SU-DHL-6 (cell line): Measurements from ENCODE around the gene SMAD6.

Source experiments
- H2AFZ ChIP-seq: fragments of 200-600 bp; sonication (generic); 2 replicates; pipeline ENCODE4 v1.6.1; 2014; ENCODE audit warnings: low read depth, mild to moderate bottlenecking, moderate library complexity, mixed read lengths, antibody characterized with exemption, low read length; ENCODE audit not compliant: severe bottlenecking
- H3F3A ChIP-seq: fragments of 200-600 bp; shearing (Covaris generic); 2 replicates; pipeline ENCODE4 v1.6.0; 2016; ENCODE audit warnings: antibody characterized with exemption, mild to moderate bottlenecking; ENCODE audit not compliant: insufficient read depth
- H3K27ac ChIP-seq: fragments of 200-600 bp; sonication (generic); 2 replicates; pipeline ENCODE4 v1.5.1; 2016; ENCODE audit warnings: low read depth, mild to moderate bottlenecking, low read length, moderate library complexity, mixed read lengths
- H3K27me3 ChIP-seq: fragments of 200-600 bp; sonication (generic), shearing (Covaris generic); 2 replicates; pipeline ENCODE4 v1.6.0; 2014; ENCODE audit warnings: mild to moderate bottlenecking, low read length
- H3K36me3 ChIP-seq: fragments of 200-600 bp; sonication (generic); 2 replicates; pipeline ENCODE4 v1.6.1; 2014; ENCODE audit warnings: mild to moderate bottlenecking, low read length, mixed read lengths
- H3K4me2 ChIP-seq: fragments of 300-600, 200-600 bp; shearing (Covaris generic), sonication (generic); 2 replicates; pipeline ENCODE4 v1.6.0; 2014; ENCODE audit warnings: low read length, low read depth, mild to moderate bottlenecking; ENCODE audit not compliant: poor library complexity, severe bottlenecking
- H3K4me3 ChIP-seq: fragments of 200-600 bp; sonication (generic); 2 replicates; pipeline ENCODE4 v1.5.1; 2014; ENCODE audit warnings: antibody characterized with exemption, low read length, mild to moderate bottlenecking, mixed read lengths; ENCODE audit not compliant: insufficient read depth, poor library complexity, severe bottlenecking
- H3K79me2 ChIP-seq: fragments of 200-600 bp; sonication (generic); 2 replicates; pipeline ENCODE4 v1.6.1; 2014; ENCODE audit warnings: mild to moderate bottlenecking, low read length, moderate library complexity; ENCODE audit not compliant: insufficient read depth
- H3K9ac ChIP-seq: fragments of 200-600 bp; sonication (generic); 2 replicates; pipeline ENCODE4 v1.7.0; 2014; ENCODE audit warnings: mild to moderate bottlenecking, low read length
- H3K9me2 ChIP-seq: fragments of 200-600 bp; sonication (generic); replicated peaks from 2 replicates; pipeline ENCODE4 v1.6.1; 2014; ENCODE audit warnings: low read length; ENCODE audit not compliant: insufficient read depth
- H3K9me3 ChIP-seq: fragments of 200-600 bp; sonication (generic); 2 replicates; pipeline ENCODE4 v1.6.1; 2014; ENCODE audit warnings: low read length, mixed read lengths; ENCODE audit not compliant: insufficient read depth
- H4K20me1 ChIP-seq: fragments of 200-600 bp; sonication (generic); 2 replicates; pipeline ENCODE4 v1.6.1; 2014; ENCODE audit warnings: low read depth, mild to moderate bottlenecking, antibody characterized with exemption, low read length, moderate library complexity, mixed read lengths
- CTCF ChIP-seq: fragments of 200-600 bp; sonication (generic); IDR thresholded peaks from one replicate; pipeline ENCODE4 v1.5.1; 2017; ENCODE audit warnings: antibody characterized with exemption, mild to moderate bottlenecking, low read length, moderate library complexity; ENCODE audit not compliant: insufficient read depth, poor library complexity, severe bottlenecking
- EZH2phosphoT487 ChIP-seq: fragments of 200-600 bp; sonication (generic), shearing (Covaris generic); conservative IDR thresholded peaks from 2 replicates; pipeline ENCODE4 v1.6.1; 2018; ENCODE audit warnings: mild to moderate bottlenecking, antibody characterized with exemption, low read length, moderate library complexity, mixed read lengths

Gene SMAD6

GRCh38 chr15:66658855-66659254 is 43.2 kb upstream of the SMAD6 start:
- Histone ChIP-seq H3F3A (no peaks in the 10 kb centered on the region), H3K9ac (no peak overlapping the region), H3K4me2 (no peak overlapping the region), H4K20me1 (no peaks in the 10 kb centered on the region), H3K27ac (no peak overlapping the region), H3K9me3 (no peaks in the 10 kb centered on the region), H2AFZ (no peak overlapping the region), H3K36me3 (no peaks in the 10 kb centered on the region), H3K9me2 (no peaks in the 10 kb centered on the region), H3K79me2 (no peaks in the 10 kb centered on the region), H3K27me3 (no peaks in the 10 kb centered on the region), H3K4me3 (no peak overlapping the region)
- TF ChIP-seq EZH2phosphoT487 = no peak

- no peak overlapping the region for H2AFZ ChIP-seq
- H3K9ac ChIP-seq = no peak overlapping the region
- H3K4me3 ChIP-seq = no peak overlapping the region
- no peaks in the 10 kb centered on the region for H4K20me1 ChIP-seq
- H3K27me3 ChIP-seq = no peaks in the 10 kb centered on the region
- H3K9me3 ChIP-seq = no peaks in the 10 kb centered on the region
- no peaks in the 10 kb centered on the region for H3K79me2 ChIP-seq
- no peaks in the 10 kb centered on the region for H3F3A ChIP-seq
- no peaks in the 10 kb centered on the region for H3K36me3 ChIP-seq
- H3K4me2 ChIP-seq = no peak overlapping the region
- H3K27ac ChIP-seq = no peak overlapping the region
- no peak for TF ChIP-seq CTCF
- TF ChIP-seq EZH2phosphoT487 = no peak
- H3K9me2 ChIP-seq = no peaks in the 10 kb centered on the region
Measured at GRCh38 chr15:66659384-66659783, 42.7 kb upstream of the SMAD6 start.

GRCh38 chr15:66661432-66662096 is 40.5 kb upstream of the SMAD6 start:
- Histone ChIP-seq H3K36me3 (no peaks in the 10 kb centered on the region), H3K4me2 (no peak overlapping the region), H3K79me2 (no peaks in the 10 kb centered on the region), H3K9ac (no peak overlapping the region), H3F3A (no peaks in the 10 kb centered on the region), H3K9me3 (no peaks in the 10 kb centered on the region), H3K9me2 (no peaks in the 10 kb centered on the region), H4K20me1 (no peaks in the 10 kb centered on the region), H2AFZ (no peak overlapping the region), H3K4me3 (no peak overlapping the region), H3K27ac (no peak overlapping the region), H3K27me3 (no peaks in the 10 kb centered on the region)
- no peak for TF ChIP-seq CTCF
- TF ChIP-seq EZH2phosphoT487 = no peak

- TF ChIP-seq EZH2phosphoT487 (no peak), CTCF (no peak)
- Histone ChIP-seq H3K36me3 (no peaks in the 10 kb centered on the region), H3K9ac (no peak overlapping the region), H3K4me2 (no peak overlapping the region), H2AFZ (no peak overlapping the region), H3K9me3 (no peaks in the 10 kb centered on the region), H4K20me1 (no peaks in the 10 kb centered on the region), H3K9me2 (no peaks in the 10 kb centered on the region), H3K4me3 (no peak overlapping the region), H3F3A (no peaks in the 10 kb centered on the region), H3K27me3 (no peaks in the 10 kb centered on the region), H3K79me2 (no peaks in the 10 kb centered on the region), H3K27ac (no peak overlapping the region)
Measured at GRCh38 chr15:66662522-66662921, 39.5 kb upstream of the SMAD6 start.
